Mammary epithelial cell (primary cell): ENCODE data around the gene FNDC11.

Experiments
- CTCF ChIP-seq, 2 donors: IDR thresholded peaks in 1 of 2; conservative IDR thresholded peaks in 1 of 2; 2 replicates each; pipeline ENCODE4 v1.5.1; 2011 to 2012; ENCODE audit warnings: inconsistent platforms in 2 of 2, low read length in 2 of 2, mild to moderate bottlenecking in 2 of 2, control low read depth in 1 of 2, low read depth in 1 of 2; ENCODE audit not compliant: insufficient read depth in 1 of 2; ENCODE audit errors: extremely low read depth in 1 of 2
- EZH2 ChIP-seq: IDR thresholded peaks from 2 replicates; pipeline ENCODE4 v1.6.1; 2012; ENCODE audit warnings: low read length, inconsistent platforms, borderline replicate concordance

GRCh38 chr20:63551068-63551467 is 2.9 kb upstream of the FNDC11 start:
- TF ChIP-seq CTCF (conservative IDR thresholded peaks at IDR 0.05 in 1 of 2, IDR thresholded peaks at IDR 0.05 in 1 of 2; ENCODE audit: extremely low read depth in 1 of 2, insufficient read depth in 1 of 2, low read depth in 1 of 2, low read length in 2 of 2) = no peak
- no peak for TF ChIP-seq EZH2
